Head of caudate nucleus (tissue), 42 donors: Measurements from ENCODE around the gene THRB.

Experiments
- DNase-seq, 42 donors: peaks; one replicate each; pipeline versions ENCODE4 v3.0.0 to v3.0.0-alpha.2; 2020 to 2021; ENCODE audit warnings: mixed read lengths in 7 of 42
- intact Hi-C: fragments of 100-400 bp; cut with DNase I; formaldehyde crosslinking; loops from one replicate; pipeline ENCODE4 v1.15.0; 2022

THRB gene

GRCh38 chr3:24072193-24072592 is 422.5 kb downstream of the THRB start:
- intact Hi-C loops = no loop called here
- no peak for DNase-seq

GRCh38 chr3:24069045-24069444 is 425.6 kb downstream of the THRB start:
- intact Hi-C loops = no loop called here
- DNase-seq = no peak

- DNase-seq = no peak
- intact Hi-C loops = no loop called here
Observed at GRCh38 chr3:24067483-24067882, 427.2 kb downstream of the THRB start.
